AG09319 (cell line): ENCODE data around the gene DDRGK1.

Experiments
- DNase-seq: peaks from one replicate; pipeline ENCODE4 v3.0.0-alpha.2; 2010; ENCODE audit warnings: low read depth; ENCODE audit errors: extremely low read depth
- CTCF ChIP-seq: IDR thresholded peaks from 2 replicates; pipeline ENCODE4 v1.5.1; 2011; ENCODE audit warnings: low read depth, mild to moderate bottlenecking, inconsistent platforms, low read length, moderate library complexity

Gene DDRGK1

GRCh38 chr20:3239026-3239866, 34.8 kb upstream of the DDRGK1 start, which contains the start of gene SLC4A11:
SLC4A11 (minus strand) TSS chr20:3239190; CDS start chr20:3239137, 53 bp downstream.
- TF ChIP-seq CTCF: no peak
- peak; percentile 16 for DNase-seq

DNA sequence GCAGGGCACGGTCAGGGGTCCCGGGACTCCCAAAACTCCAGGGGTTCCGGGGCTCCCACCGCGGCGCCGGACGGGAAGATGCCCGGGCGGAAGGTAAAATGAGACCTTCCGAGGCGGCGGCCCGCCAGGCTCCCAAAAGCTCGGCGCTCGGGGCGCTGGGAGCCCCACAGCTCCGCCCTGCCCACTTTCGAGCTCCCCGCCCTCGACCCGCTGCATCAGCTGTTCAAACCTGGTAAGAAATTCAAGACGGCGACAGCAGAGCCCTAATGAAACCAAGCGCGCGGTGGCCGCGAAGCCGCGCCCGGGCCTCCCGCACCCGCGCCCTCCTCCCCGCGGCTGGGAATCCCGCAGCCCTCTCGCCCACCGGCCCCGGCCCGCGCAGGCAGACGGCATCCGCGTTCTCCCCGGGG, 34.1 kb upstream of the DDRGK1 start:
- no peak for TF ChIP-seq CTCF
- no peak for DNase-seq

GRCh38 chr20:3237958-3238615, 33.6 kb upstream of the DDRGK1 start:
- no peak for DNase-seq

GRCh38 chr20:3237011-3237957, 32.8 kb upstream of the DDRGK1 start:
- DNase-seq: no peak

More at GRCh38 chr20:3237958-3238615, 33.6 kb upstream of the DDRGK1 start:
- TF ChIP-seq CTCF: no peak

DNA sequence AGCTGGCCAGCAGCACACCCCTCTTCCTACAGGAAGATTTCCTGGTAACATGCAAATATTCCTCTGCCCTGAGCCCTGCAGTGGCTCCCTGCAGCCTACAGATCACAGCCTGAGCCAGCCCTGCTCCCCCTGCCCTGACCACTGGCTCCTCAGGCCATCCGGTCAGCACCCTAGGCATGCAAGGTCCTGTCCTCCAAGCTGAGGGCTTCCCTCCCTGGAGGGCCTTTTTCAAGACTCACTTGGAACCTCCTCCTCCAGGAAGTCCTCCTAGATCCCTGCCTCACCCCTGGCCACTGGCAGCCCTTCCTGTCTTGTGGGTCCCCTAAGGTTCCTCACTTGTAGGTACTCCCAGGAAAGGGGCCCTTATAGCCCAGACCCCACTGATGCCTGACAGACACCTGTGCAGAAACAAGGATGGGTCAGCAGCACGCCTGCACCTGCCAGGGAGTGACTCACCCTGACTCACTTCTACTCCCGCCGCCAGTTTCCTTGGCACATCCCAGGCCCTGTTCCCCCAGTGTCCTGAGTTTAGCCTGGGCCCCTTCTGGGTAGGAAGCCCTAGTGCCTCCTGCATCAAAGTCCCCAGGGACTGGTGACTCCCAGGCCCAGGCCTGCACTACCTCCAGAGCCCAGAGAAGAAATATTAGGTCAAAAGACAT, 31.3 kb upstream of the DDRGK1 start:
- no peak for TF ChIP-seq CTCF
- DNase-seq: no peak

More at GRCh38 chr20:3237011-3237957, 32.8 kb upstream of the DDRGK1 start:
- TF ChIP-seq CTCF: no peak

- DNase-seq: no peak
Measured at GRCh38 chr20:3233991-3234498, 29.6 kb upstream of the DDRGK1 start.

More at GRCh38 chr20:3233991-3234498, 29.6 kb upstream of the DDRGK1 start:
- no peak for TF ChIP-seq CTCF
